Stimulated activated CD4-positive, alpha-beta T cell treated with anti-CD3 and anti-CD28 coated beads, Interleukin-1b, Interleukin-23, amount 100 ng/mL, for 4 hours (primary cell): ENCODE data around the gene SH2B2.

Experiments used
- DNase-seq, 2 donors: peaks; one replicate each; pipeline ENCODE4 v3.0.0-alpha.2; 2020; ENCODE audit warnings: low read depth in 2 of 2

SH2B2 gene

GRCh38 chr7:102286237-102287110 is at the start of gene SH2B2:
SH2B2 (plus strand) TSS chr7:102286868; CDS start chr7:102300551, 13,683 bp downstream.
- DNase-seq, result peak in 1 of 2 donors; percentile 46

GRCh38 chr7:102239206-102239820 is 47.4 kb upstream of the SH2B2 start:
- no peak for DNase-seq

GRCh38 chr7:102241431-102241830 is 45.2 kb upstream of the SH2B2 start:
- DNase-seq, result no peak

- DNase-seq, result no peak
Measured at GRCh38 chr7:102244601-102245000, 42.1 kb upstream of the SH2B2 start.

GRCh38 chr7:102248081-102248455 is 38.6 kb upstream of the SH2B2 start:
- no peak for DNase-seq

GRCh38 chr7:102248456-102249395 is 37.9 kb upstream of the SH2B2 start:
- no peak for DNase-seq

GRCh38 chr7:102251531-102252365 is 34.9 kb upstream of the SH2B2 start:
- no peak for DNase-seq

GRCh38 chr7:102252366-102252982 is 34.2 kb upstream of the SH2B2 start:
- DNase-seq, result no peak

- no peak for DNase-seq
Measured at GRCh38 chr7:102253066-102253972, 33.3 kb upstream of the SH2B2 start.

GRCh38 chr7:102253973-102254370 is 32.7 kb upstream of the SH2B2 start:
- DNase-seq, result no peak

GRCh38 chr7:102254521-102254920 is 32.1 kb upstream of the SH2B2 start:
- no peak for DNase-seq

- DNase-seq, result no peak
Measured at GRCh38 chr7:102255501-102255900, 31.2 kb upstream of the SH2B2 start.

- no peak for DNase-seq
Measured at GRCh38 chr7:102255916-102256315, 30.8 kb upstream of the SH2B2 start.

- DNase-seq, result no peak
Measured at GRCh38 chr7:102258073-102258748, 28.5 kb upstream of the SH2B2 start.

GRCh38 chr7:102258749-102259107 is 27.9 kb upstream of the SH2B2 start:
- no peak for DNase-seq

GRCh38 chr7:102260856-102261255 is 25.8 kb upstream of the SH2B2 start:
- no peak for DNase-seq

GRCh38 chr7:102261451-102261850 is 25.2 kb upstream of the SH2B2 start:
- no peak for DNase-seq

- DNase-seq, result no peak
Measured at GRCh38 chr7:102262546-102262945, 24.1 kb upstream of the SH2B2 start.

GRCh38 chr7:102264367-102264891 is 22.2 kb upstream of the SH2B2 start:
- no peak for DNase-seq
